ENCODE results near the gene FGD2. TPM values are rescaled to one million over a fixed set of nuclear protein-coding genes. Genes with fewer than 3 reads are reported as not detected.

Gene FGD2
- total and polyA plus RNA-seq, 9 of the 15 experiments (the other 6 are each of a cell fraction or from before 2014, with no cell fraction given), result 0.09 TPM; not detected in 8

DNA sequence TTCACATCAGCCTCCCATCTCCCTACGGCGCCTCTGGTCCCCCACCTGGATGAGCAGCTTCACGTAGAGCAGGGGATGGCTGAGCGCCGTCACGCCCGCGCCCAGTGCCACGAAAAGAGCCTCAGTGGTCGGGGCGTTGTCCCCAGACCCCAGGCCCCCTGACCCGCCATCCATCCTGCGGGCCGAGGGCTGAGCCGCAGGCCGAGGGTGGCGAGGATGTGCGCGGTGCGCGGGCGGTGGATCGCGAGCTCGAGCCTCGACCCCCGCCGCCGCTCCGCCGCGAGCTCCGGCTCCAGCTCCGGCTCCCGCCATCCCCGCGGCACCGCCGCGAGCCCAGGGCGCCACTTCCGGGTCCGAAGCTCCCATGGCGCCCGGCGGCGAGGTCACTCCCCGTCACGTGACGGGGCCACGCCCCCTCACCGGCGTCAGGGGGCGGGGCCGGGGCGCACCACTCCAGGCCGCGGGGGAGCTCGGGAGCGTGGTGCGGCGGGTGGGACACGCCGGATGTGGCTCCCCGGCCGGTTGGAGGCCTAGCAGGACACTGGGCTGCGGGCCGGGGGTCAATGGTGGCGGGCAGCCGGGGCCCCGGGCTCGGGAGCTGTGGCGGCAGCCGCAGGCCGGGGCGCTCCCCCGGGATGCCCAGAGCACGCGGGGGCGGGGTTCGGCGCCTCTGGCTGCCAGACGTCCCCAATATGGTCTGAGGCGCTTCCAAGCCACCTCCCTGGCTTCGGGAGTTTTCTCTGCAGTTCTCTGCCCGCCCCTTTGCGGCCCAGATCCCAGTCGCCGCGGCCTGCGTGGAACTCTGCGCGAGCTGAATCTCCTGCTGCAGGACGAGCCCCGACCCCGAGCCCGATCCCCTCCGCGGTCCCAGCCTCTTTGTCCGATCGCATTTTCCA lies 19.4 kb upstream of the FGD2 start, which contains the start of gene MTCH1 (continued):
- TF ChIP-seq RAD21 (CRISPR knock-in tag; conservative IDR thresholded peaks at IDR 0.05 in 1 of 2, IDR thresholded peaks at IDR 0.05 in 1 of 2) (no peak), MYNN (IDR thresholded peaks at IDR 0.05) (no peak), MYNN (CRISPR knock-in tag; IDR thresholded peaks at IDR 0.05) (no peak), BACH1 (tag; IDR thresholded peaks at IDR 0.05) (no peak), SIN3A (IDR thresholded peaks at IDR 0.05; ENCODE audit: borderline replicate concordance in 2 of 2, control insufficient read depth in 1 of 2, low read depth in 2 of 2, low read length in 2 of 2) (peak; percentile 96 to 98), BCOR (IDR thresholded peaks at IDR 0.05) (no peak), HMGN3 (IDR thresholded peaks at IDR 0.05; ENCODE audit: borderline replicate concordance, extremely low read depth, insufficient read length, low read depth, low read length) (peak; percentile 97), YY1 (IDR thresholded peaks at IDR 0.05; ENCODE audit: borderline replicate concordance in 1 of 3, control insufficient read depth in 1 of 3, extremely low read depth in 1 of 3, insufficient read depth in 3 of 3, insufficient read length in 1 of 3, insufficient replicate concordance in 2 of 3, low read depth in 1 of 3, low read length in 2 of 3) (peak; percentile 65 to 93 (median 91)), HMG20B (CRISPR knock-in tag; IDR thresholded peaks at IDR 0.05) (no peak), CREM (IDR thresholded peaks at IDR 0.05; ENCODE audit: low read depth) (peak; percentile 87), ARHGAP35 (IDR thresholded peaks at IDR 0.05; ENCODE audit: partially characterized antibody) (no peak), RB1 (IDR thresholded peaks at IDR 0.05; ENCODE audit: low read depth) (peak; percentile 99), KLF16 (IDR thresholded peaks at IDR 0.05) (no peak), TFE3 (CRISPR knock-in tag; IDR thresholded peaks at IDR 0.05) (peak; percentile 99), GTF2E2 (tag; IDR thresholded peaks at IDR 0.05) (peak; percentile 82; the same call in 1 of the 2 replicates), ETS2 (tag; IDR thresholded peaks at IDR 0.05; ENCODE audit: borderline replicate concordance, poor library complexity, severe bottlenecking) (peak; percentile 78), GABPA (tag; conservative IDR thresholded peaks at IDR 0.05; ENCODE audit: low read depth) (peak; percentile 81), ZNF76 (CRISPR knock-in tag; IDR thresholded peaks at IDR 0.05; ENCODE audit: borderline replicate concordance) (peak; percentile 61; the same call in 1 of the 2 replicates), ARID3B (CRISPR knock-in tag; IDR thresholded peaks at IDR 0.05; ENCODE audit: borderline replicate concordance) (peak; percentile 58; the same call in 1 of the 2 replicates)
- TF ChIP-seq, protein P1, sequence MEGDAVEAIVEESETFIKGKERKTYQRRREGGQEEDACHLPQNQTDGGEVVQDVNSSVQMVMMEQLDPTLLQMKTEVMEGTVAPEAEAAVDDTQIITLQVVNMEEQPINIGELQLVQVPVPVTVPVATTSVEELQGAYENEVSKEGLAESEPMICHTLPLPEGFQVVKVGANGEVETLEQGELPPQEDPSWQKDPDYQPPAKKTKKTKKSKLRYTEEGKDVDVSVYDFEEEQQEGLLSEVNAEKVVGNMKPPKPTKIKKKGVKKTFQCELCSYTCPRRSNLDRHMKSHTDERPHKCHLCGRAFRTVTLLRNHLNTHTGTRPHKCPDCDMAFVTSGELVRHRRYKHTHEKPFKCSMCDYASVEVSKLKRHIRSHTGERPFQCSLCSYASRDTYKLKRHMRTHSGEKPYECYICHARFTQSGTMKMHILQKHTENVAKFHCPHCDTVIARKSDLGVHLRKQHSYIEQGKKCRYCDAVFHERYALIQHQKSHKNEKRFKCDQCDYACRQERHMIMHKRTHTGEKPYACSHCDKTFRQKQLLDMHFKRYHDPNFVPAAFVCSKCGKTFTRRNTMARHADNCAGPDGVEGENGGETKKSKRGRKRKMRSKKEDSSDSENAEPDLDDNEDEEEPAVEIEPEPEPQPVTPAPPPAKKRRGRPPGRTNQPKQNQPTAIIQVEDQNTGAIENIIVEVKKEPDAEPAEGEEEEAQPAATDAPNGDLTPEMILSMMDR (IDR thresholded peaks at IDR 0.05 in 2 of 3, conservative IDR thresholded peaks at IDR 0.05 in 1 of 3; ENCODE audit: insufficient read depth in 2 of 3, low read depth in 1 of 3, low read length in 3 of 3), result 0 out of 6 replicates have a peak, but pooled peaks of 1 of the 3 experiments have one; percentile 1
